T1000 (cell line): Measurements from ENCODE around the gene CNTN4.
"Not testable (repeated sequence)": the region's sequence is repeated elsewhere in the genome, so short reads cannot be mapped to it uniquely, and the experiment has no call there.

Experiments used
- DNase-seq: peaks from one replicate; lab custom pipeline; 2025; ENCODE audit warnings: mixed read lengths; lab: John Stamatoyannopoulos, UW

Gene CNTN4

DNA sequence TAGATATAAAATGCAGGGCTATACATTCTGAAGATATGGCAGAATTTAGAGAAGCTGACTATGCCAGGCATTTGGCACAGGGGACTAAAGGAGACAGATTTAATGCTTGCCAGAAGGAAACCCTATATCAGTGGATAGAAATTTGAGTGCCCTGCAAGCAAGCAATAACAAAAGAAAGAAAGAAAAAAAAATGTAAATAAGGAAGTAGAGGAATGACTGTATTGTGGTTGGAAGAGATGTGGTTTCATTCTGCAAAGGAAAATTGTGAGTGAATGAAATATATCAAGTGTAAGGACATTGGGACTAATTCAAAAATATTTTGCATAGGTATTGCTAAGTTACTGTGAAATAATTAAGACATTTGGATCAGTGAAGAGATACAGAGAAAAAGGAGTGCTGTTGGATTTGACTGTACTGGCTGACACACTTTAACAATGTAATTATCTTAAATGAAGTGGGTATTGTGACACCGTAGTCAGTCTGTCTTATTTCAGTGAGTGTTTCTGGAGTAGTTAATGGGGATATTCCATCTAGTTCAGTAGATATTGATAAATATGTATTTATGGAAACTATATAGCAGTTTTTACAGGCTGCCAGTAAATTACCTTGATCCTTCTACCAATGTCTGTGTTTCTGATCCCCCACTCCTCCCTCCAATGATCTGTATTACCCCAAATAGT lies 418.2 kb downstream of the CNTN4 start:
- no peak for DNase-seq

DNA sequence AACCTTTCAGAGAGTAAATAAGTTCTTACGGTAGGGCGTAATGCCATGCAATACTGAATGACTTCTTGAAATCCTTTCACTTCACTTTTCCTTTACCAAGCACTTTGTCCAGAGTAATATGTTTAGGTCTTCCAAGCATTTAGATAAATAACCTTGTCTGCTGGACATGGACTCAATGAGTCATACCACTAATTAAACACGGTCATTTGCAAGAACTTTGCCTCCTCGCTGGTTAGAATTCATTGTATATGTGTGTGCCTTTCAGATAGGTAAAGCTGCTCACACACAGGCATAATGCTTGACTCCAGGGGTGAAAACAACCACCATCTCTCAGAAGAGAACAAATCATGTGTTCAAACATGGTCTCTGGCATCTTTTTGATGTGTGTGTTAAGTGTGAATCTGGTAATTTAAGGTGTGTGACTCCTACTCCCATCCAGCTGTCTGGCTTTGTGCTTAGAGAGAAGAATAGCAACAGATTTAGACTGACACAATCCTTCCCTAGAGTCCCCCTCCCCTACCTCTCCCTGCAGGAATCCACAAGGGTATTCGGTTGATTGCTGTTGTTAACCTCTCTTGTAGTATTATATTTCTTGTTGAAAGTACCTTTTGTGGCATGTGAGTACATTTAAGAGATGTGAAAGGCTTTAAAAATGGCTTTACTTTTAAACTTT lies 419.0 kb downstream of the CNTN4 start:
- DNase-seq: no peak

DNA sequence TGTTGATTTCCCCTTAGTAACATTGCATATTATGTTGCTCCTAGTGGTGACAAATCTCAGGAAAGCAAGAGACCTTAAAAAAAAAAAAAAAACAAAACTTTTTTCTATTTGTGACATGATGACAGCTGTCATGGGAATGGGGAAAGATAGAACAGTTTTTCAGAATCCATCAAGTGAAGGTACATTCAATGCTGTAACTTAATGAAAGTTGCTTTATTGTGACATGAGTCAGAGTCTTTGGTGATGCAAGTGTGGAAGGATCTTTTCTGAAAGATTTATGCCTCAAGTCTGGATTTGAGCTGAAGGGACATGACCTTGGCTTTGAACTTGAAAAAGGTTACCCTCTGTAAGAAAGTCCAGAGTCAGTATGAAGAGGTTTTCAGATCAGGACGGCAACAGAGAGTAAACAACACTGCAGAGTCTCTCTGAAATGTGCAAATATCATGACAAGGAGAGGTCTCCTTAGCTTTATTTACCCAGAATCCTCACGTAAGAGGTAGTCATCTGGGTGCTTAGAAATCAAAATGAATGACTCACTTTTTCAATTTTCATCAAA lies 424.7 kb downstream of the CNTN4 start:
- no peak for DNase-seq

DNA sequence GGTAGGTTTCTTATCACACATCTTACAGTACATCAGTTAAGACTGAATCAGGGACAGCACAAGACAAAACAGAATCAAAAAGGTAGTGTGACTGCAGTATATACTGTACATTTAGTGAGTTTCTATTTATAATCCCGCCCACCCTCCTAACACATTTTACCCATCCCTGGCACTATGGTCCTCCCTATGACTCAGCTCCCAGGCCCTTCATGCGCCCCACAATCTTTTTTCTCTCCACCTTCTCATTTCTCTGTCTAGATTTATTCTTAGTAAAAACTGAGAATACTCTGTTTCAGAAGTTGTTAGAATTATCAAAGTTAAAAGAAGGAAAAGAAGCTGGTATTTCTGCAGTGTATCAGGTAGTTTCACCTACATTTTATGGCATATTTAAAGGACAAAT lies 427.3 kb downstream of the CNTN4 start:
- DNase-seq: no peak

DNA sequence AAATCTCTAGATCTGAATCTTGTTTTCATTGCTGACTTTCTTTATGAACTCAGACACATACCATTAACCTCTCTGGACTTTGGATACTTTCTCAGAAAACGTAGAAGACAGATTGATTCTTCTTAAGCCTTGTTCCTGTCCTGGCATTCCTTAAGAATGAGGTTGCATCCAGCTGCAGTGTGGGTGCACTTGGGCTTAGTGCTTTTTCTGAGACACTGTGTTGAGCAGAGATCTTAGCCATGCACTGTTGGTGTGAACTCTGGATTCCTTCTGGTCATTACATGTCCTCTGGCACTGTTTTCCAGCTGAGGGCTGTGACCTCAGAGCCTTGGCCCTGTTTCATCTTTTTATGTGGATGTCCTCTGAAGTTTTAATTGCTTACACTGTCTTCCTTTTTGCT lies 428.3 kb downstream of the CNTN4 start:
- no peak for DNase-seq

DNA sequence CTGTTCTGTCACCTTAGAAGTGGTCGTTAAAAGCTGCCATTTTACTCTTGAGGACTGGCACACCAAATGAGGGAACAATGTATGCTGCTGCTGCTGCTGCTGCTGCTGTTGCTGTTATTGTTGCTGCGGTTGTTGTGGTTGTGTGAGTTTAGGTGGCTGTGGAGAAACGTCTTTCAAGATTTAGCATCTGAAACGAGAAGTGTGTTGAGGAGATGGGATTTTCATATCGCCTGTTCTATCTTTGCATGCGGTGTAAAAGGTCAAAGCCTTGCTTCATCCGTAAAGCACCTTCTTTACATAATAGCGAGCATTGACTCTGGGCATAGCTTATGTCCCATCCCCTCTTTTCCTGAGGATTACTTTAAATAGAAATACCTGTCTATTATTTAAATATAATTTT lies 428.7 kb downstream of the CNTN4 start:
- DNase-seq: not testable (repeated sequence)

DNA sequence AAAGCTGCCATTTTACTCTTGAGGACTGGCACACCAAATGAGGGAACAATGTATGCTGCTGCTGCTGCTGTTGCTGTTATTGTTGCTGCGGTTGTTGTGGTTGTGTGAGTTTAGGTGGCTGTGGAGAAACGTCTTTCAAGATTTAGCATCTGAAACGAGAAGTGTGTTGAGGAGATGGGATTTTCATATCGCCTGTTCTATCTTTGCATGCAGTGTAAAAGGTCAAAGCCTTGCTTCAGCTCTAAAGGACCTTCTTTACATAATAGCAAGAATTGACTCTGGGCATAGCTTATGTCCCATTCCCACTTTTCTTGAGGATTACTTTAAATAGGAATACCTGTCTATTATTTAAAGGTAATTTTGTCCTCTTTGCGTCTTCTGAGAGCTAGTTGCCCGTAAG lies 436.1 kb downstream of the CNTN4 start:
- DNase-seq: not testable (repeated sequence)

DNA sequence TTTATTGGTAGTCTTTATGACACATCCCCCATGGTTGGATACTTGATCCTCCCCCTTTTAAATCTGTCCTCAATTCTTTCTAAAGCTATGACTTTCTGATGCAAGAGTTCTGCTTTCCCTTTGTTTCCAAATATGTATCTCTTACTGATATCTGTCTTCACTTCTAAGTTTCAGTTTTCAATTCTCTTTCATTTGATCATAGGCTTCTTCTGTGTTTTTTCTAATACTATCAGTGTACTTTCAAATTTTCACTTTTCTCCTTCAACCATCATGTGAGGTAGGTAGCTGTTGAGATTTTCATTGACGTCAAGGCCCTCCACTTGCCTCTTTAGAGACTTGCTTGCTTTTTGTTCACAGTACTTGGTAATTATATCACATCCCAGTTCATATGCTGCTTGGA lies 436.5 kb downstream of the CNTN4 start:
- DNase-seq: no peak

DNA sequence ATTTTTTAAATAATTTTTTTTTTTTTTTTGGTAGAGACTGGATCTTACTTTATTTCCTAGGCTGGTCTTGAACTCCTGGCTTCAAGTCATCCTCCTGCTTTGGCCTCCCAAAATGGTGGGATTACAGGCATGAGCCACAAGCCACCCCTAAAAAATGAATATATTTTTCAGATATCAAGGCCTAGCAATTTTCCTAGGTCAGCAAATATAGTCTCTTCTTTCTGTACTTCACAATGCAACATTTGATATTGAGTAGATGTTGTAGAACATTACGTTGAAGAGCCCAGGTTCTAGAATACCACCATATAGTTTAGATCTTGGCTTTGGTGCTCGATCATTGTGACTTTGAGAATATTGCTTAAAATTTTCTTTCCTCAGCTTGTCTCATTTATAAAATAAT lies 437.9 kb downstream of the CNTN4 start:
- DNase-seq: no peak

DNA sequence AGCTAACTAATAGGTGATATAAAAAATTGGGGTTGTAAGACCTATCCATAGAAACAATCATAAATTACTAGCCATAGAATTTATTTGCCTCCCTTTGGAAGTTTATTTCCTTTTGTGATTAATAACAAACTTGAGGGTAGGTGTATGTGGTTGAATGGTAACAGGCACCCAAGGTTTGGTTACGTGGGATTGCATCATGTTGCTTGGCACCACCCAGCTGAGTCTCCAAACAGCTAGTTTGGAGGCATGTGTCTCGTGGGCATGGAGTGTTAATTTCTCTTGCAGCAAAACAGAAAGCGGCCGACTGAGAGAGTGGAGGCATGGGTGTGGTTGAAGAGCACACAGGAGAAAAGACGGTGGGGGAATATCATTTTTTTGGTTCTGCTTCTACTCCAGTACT lies 441.4 kb downstream of the CNTN4 start:
- no peak for DNase-seq

DNA sequence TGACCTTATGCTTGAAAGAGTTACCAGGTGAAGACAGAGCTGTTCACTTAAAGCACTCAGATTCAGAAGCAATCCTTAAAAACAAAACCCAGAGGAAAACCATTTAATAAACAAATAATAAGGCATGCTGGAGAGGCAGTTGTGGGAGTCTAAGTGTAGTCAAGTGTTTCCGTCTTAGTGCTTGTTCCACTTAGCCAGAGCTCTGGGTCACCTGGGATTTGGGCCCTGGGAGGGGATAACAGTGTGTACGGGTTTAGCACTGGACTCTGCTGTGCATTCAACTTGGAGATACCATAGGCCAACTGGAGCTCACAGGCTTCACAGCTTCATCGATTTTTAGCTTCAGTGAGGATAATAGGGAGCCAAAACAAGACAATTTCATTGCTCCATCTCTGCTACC lies 444.6 kb downstream of the CNTN4 start:
- no peak for DNase-seq

DNA sequence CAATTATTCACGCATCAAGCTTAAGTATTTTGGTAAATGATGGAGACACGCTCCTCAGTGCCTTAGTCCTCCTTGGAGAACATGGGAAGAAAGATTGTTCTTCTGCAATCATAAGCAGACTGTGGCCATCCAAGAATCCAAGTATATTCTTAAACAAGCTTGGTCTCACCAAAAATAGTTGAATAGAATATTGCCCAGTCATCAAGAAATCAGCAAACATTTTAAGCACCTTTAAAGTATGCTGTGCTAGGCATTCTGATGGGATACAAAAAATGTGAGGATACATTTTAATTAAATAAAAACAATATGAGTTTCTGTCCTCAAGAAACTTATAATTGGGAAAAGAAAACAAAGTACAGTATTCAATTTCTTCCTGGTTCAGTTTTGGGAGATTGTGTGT lies 445.5 kb downstream of the CNTN4 start:
- DNase-seq: no peak

DNA sequence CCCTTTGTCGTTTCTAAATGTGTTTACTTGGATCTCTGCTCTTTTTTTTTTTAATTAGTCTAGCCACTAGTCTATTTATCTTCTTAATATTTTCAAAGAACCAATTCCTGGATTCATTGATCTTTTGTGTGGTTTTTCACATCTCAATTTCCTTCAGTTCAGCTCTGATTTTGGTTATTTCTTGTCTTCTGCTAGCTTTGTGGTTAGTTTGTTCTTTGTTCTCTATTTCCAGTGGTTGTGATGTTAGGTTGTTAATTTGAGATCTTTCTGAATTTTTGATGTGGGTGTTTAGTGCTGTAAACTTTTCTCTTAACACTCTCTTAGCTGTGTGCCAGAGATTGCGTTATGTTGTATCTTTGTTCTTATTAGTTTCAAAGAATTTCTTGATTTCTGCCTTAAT lies 446.1 kb downstream of the CNTN4 start:
- DNase-seq: no peak

DNA sequence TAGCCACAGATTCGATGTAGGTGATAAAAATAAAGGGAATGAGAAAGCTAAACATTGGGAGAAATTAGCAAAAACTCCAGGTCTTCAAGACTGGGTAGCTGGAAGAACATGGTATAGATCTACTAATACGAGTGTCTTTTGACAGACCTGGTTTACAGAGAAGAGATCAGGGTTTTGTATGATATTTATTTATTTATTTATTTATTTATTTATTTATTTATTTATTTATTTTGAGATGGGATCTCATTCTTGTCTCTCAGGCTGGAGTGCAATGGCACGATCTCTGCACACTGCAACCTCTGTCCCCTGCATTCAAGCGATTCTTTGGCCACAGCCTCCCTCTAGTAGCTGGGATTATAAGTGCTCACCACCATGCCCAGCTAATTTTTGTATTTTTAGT lies 448.4 kb downstream of the CNTN4 start:
- DNase-seq: no peak

DNA sequence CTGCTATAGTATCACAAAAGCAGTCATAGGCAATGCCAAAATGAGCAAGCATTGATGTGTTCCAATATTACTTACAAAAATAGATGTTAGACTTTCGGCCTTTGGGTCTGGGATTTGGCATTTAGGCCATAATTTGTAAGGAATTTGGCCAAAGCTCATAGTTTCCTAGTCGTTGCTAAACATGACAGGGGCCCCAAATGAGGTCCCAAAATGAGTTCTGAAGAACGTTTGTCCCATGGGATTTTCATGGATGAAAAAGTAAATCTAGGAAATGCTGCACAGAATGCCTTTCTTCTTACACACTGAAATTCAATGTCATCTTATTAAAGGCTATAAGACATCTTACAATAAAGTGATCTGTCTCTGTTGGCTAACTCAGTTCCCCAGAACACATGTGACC lies 456.0 kb downstream of the CNTN4 start:
- no peak for DNase-seq

DNA sequence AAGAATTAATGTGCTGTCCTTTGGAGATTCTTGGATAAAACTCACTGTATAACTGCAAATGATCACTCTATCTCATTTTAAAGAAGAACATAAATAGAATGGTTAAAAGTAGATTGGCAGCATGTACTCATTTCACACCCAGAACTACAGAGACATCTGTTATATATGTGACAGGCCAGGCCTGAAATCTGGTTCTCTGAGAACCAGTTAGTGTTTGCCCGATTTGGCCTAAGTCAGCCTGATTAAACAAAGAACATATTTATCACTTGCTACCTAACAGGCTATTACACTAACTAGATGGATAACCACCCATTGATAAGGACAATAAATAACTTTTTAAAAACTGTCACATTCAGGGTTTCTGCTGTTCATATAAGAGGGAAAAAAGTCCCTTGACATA lies 460.1 kb downstream of the CNTN4 start:
- no peak for DNase-seq

DNA sequence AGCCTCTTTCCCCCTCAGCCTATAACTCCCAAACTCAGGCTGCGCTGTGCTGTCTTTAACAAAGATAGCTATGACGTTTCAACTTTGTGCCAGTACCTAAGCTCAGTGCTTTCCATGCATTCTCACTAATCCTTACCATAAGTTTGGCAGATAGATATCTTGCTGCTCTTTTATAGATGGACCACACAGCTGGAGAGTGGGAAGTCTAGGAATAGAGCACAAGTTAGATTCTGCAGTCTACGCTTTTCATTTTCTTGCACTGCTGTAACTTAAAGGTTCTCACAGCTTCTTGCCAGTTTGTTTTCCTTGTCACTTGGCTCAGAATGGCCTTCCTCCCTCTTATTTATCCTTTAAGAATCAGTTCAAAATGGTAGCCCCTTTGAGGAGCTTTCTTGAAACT lies 468.8 kb downstream of the CNTN4 start:
- no peak for DNase-seq

DNA sequence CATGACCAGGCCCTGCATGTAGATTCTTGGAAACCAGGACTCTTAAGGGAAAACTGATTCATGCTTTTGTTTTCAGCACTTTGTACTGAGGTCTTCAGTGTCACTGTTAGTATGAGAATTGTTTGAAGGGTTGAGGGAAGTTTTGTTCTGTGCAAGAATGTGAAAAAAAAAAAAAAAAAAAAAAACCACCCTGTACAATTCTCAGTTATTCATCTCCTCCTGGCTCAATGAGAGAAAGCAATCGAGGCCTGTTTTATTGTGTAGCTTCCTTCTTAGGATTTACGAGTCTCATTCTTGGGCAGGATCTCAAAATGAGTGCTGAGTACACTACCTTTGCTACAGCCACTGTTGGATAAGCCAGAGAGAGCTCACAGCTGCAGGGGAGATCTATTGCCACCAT lies 469.5 kb downstream of the CNTN4 start:
- no peak for DNase-seq

DNA sequence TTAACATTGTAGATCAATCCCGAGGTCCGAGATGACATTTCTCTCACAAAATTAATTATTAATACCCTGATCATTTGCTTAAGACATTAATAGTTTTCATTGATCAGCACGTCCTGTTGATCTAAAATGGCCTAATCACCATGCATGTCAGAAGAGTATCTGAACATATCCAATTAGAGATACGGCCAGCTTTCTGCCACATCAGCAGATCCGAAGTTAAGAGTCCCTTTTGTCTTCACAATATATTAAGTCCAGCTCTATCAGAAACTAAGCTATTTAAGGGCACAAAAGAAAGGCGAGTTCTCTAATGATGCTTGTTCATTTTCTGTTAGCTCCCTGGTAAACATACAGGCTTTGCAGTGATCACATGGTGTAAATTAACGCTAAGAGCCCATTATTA lies 470.3 kb downstream of the CNTN4 start:
- no peak for DNase-seq

DNA sequence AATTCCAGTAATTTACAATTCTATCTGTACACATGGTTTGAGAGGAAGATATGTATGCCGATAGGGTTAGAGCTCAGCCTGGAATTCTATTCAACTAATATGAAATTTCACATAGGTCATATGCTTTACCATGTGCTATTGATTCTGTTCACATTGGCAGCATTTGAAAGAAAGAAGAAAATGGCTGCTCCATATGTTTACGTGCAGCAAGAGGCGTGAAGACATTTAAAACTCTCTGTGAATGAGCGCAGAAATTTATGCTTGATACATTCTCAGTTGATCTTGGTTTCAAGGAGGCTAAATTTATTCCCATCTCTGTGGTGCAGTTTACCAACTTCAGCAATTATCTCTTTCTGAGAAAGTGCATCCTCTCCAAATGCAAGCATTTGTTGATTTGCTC lies 478.9 kb downstream of the CNTN4 start:
- no peak for DNase-seq

DNA sequence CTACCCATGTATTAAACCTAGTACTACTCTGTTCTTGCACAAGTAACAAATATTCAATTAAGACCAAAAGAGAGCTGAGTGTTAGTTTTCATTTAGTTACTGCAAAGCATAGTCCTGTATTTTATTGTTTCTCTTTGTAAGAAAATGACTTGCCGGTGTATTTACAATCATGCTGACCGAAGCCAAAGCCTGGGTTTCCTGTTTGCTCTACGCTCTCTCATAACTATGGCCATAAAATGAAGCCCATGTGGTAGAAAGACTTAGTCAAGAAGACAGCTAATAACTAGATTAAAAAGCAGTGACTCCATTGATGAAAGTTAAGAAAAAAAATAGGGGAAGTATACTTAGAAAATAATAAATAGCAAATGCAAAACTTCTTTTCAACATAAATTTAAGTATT lies 479.9 kb downstream of the CNTN4 start:
- no peak for DNase-seq

DNA sequence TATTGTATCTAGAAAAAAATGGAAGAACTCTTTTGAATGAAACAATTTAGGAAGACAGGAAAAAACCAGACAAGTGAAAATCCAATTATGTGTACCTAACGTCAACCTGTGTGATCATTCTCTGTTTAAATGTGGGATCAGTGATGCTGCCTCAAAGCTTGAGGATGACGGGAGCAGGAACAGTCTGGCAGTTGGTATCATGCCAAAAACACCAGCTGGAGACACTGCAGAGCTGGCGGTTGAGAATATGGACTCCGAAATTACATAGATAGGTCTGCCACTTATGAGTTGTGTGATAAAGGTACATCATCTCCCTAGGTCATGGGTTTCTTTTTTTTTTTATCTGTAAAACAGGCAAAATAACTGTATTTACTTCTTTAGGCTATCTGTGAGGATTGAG lies 480.5 kb downstream of the CNTN4 start:
- no peak for DNase-seq

DNA sequence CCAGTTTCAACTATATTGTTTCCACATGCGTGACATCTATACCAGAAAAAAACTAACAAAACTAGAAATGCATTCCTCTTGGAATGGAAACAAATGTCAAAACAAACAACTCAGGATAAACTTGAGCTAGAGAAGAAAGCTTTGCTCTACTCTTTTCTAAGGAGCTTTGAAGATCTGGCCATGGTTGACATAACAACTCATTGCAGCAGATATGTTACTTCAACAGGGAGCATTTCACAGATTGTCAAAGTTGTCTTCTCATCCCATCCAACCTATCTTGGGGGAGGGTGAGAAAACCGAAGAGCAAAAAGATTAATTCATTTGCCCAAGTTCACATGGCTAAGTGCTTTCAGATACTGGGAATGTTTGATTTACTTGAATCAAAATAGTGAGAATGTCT lies 484.4 kb downstream of the CNTN4 start:
- DNase-seq: no peak
